CD4-positive, alpha-beta T cell treated with Interleukin-10 for 1 hour (primary cell): ENCODE measurements around the gene SPRYD4.
A peak's percentile ranks its signal among the peaks of the same experiment; 100 is the strongest.
"Not testable (repeated sequence)": the region's sequence is repeated elsewhere in the genome, so short reads cannot be mapped to it uniquely, and the experiment has no call there.

Source experiments
- DNase-seq: peaks from one replicate; pipeline ENCODE4 v3.0.0-alpha.2; 2020

SPRYD4 gene

GRCh38 chr12:56477521-56478225 lies 9.3 kb downstream of the SPRYD4 start:
- no peak for DNase-seq

GRCh38 chr12:56479625-56480024 lies 11.2 kb downstream of the SPRYD4 start:
- no peak for DNase-seq

- no peak for DNase-seq
Observed at GRCh38 chr12:56484566-56484965, 16.2 kb downstream of the SPRYD4 start.

- DNase-seq: no peak
Observed at GRCh38 chr12:56486694-56487093, 18.3 kb downstream of the SPRYD4 start.

- no peak for DNase-seq
Observed at GRCh38 chr12:56487448-56488040, 19.2 kb downstream of the SPRYD4 start.

GRCh38 chr12:56488041-56488955 lies 19.9 kb downstream of the SPRYD4 start, which contains the start of gene GLS2:
GLS2 (minus strand) TSS chr12:56488161; CDS start chr12:56488118, 43 bp downstream.
- DNase-seq: peak; percentile 86

GRCh38 chr12:56490360-56490759 lies 22.0 kb downstream of the SPRYD4 start:
- DNase-seq: no peak

GRCh38 chr12:56493409-56494105 lies 25.2 kb downstream of the SPRYD4 start:
- DNase-seq: not testable (repeated sequence)

- not testable (repeated sequence) for DNase-seq
Observed at GRCh38 chr12:56494106-56494415, 25.7 kb downstream of the SPRYD4 start.

- not testable (repeated sequence) for DNase-seq
Observed at GRCh38 chr12:56494481-56494880, 26.1 kb downstream of the SPRYD4 start.

- DNase-seq: peak; percentile 66
Observed at GRCh38 chr12:56496704-56497103, 28.3 kb downstream of the SPRYD4 start.

GRCh38 chr12:56498126-56498902 lies 29.9 kb downstream of the SPRYD4 start:
- not testable (repeated sequence) for DNase-seq

- DNase-seq: not testable (repeated sequence)
Observed at GRCh38 chr12:56499452-56499851, 31.1 kb downstream of the SPRYD4 start.

GRCh38 chr12:56499879-56500278 lies 31.5 kb downstream of the SPRYD4 start:
- not testable (repeated sequence) for DNase-seq

- DNase-seq: no peak
Observed at GRCh38 chr12:56510786-56511185, 42.4 kb downstream of the SPRYD4 start.

- not testable (repeated sequence) for DNase-seq
Observed at GRCh38 chr12:56514014-56514318, 45.6 kb downstream of the SPRYD4 start.

- no peak for DNase-seq
Observed at GRCh38 chr12:56517854-56518253, 49.5 kb downstream of the SPRYD4 start.

GRCh38 chr12:56518570-56518969 lies 50.2 kb downstream of the SPRYD4 start:
- DNase-seq: no peak

GRCh38 chr12:56520048-56520447 lies 51.7 kb downstream of the SPRYD4 start:
- no peak for DNase-seq

GRCh38 chr12:56520506-56520905 lies 52.1 kb downstream of the SPRYD4 start:
- DNase-seq: no peak

GRCh38 chr12:56521209-56521589 lies 52.8 kb downstream of the SPRYD4 start:
- no peak for DNase-seq
